Activated CD8-positive, alpha-beta T cell treated with anti-CD3 and anti-CD28 coated beads for 36 hours (primary cell): ENCODE data around the gene ITPRIPL1. TPM values are rescaled to one million over a fixed set of nuclear protein-coding genes. Genes with fewer than 3 reads are reported as not detected.

Experiments
- ATAC-seq: fragments of 200-7000 bp; cut with Tn5 transposase; one replicate; pipeline ENCODE4 v1.10.0; 2021; ENCODE audit warnings: mild to moderate bottlenecking, moderate library complexity
- CTCF ChIA-PET: fragments of 350-600 bp; sonication (Branson Sonifier 250); formaldehyde crosslinking; loops from one replicate; lab custom pipeline; 2021; ENCODE audit warnings: antibody characterized with exemption; lab: Charles Lee
- POLR2A ChIA-PET: fragments of 350-600 bp; sonication (Branson Sonifier 250); formaldehyde crosslinking; loops from one replicate; lab custom pipeline; 2021; ENCODE audit warnings: antibody characterized with exemption; lab: Charles Lee
- DNase-seq: peaks from one replicate; pipeline ENCODE4 v3.0.0-alpha.2; 2020
- H3K27ac Mint-ChIP-seq: one replicate; pipeline ENCODE4 v1.8.0; 2021; ENCODE audit warnings: mild to moderate bottlenecking, mixed read lengths
- H3K27me3 Mint-ChIP-seq: one replicate; pipeline ENCODE4 v1.8.0; 2021; ENCODE audit warnings: mixed read lengths
- H3K36me3 Mint-ChIP-seq: one replicate; pipeline ENCODE4 v1.8.0; 2021; ENCODE audit warnings: low read depth, mixed read lengths
- H3K4me1 Mint-ChIP-seq: one replicate; pipeline ENCODE4 v1.8.0; 2021; ENCODE audit warnings: low read depth, mixed read lengths
- H3K4me3 Mint-ChIP-seq: one replicate; pipeline ENCODE4 v1.8.0; 2021; ENCODE audit warnings: mild to moderate bottlenecking, moderate library complexity, mixed read lengths
- H3K9me3 Mint-ChIP-seq: one replicate; pipeline ENCODE4 v1.8.0; 2021; ENCODE audit warnings: mixed read lengths
- CTCF ChIP-seq: fragments of 200-600 bp; IDR thresholded peaks from one replicate; pipeline ENCODE4 v1.8.0; 2022; ENCODE audit warnings: antibody characterized with exemption, mild to moderate bottlenecking
- intact Hi-C: fragments of 100-400 bp; cut with micrococcal nuclease; formaldehyde crosslinking; loops from one replicate; pipeline ENCODE4 v1.10.0; 2022
- total RNA-seq, 2 experiments: library from RNA; stranded (reverse); gene quantifications; one replicate each; pipeline ENCODE4 v1.2.3, GENCODE V29; 2021

ITPRIPL1 gene
- total RNA-seq, 2 experiments from 2014 or later, result 28.2 to 32.6 TPM

GRCh38 chr2:96305979-96306308 is 19.2 kb upstream of the ITPRIPL1 start:
- Mint-ChIP-seq H3K27ac (peak overlapping the region; percentile 99), H3K27me3 (no peaks in the 10 kb centered on the region), H3K4me1 (peaks cover 46% of the 10 kb centered on the region), H3K9me3 (no peaks in the 10 kb centered on the region), H3K4me3 (peak overlapping the region; percentile 100), H3K36me3 (peaks cover 48% of the 10 kb centered on the region)
- peak; percentile 16 for DNase-seq
- no peak for TF ChIP-seq CTCF
- intact Hi-C loops, result loop anchor here (5.0 kb wide), 1 partner anchor 36 kb away; no protein-coding TSS in a partner anchor
- ChIA-PET POLR2A (interaction anchor here (0.8 to 6.0 kb wide), 13 partner anchors 8 to 224 kb away, joined by 3 to 119 read pairs (median 4); partner anchors contain the start of genes ITPRIPL1 and NCAPH), CTCF (interaction anchor here (1.1 to 3.2 kb wide), 4 partner anchors 10 to 39 kb away, joined by 3 to 19 read pairs (median 8); partner anchors contain the start of gene CIAO1)
- no peak for ATAC-seq

GRCh38 chr2:96306370-96306769 is 18.7 kb upstream of the ITPRIPL1 start:
- Mint-ChIP-seq H3K4me3 (peak overlapping the region; percentile 100), H3K27me3 (no peaks in the 10 kb centered on the region), H3K9me3 (no peaks in the 10 kb centered on the region), H3K36me3 (peaks cover 43% of the 10 kb centered on the region), H3K4me1 (peaks cover 42% of the 10 kb centered on the region), H3K27ac (peak overlapping the region; percentile 99)
- ChIA-PET CTCF (interaction anchor here (1.6 to 3.2 kb wide), 3 partner anchors 10 to 40 kb away, joined by 5 to 19 read pairs (median 11); partner anchors contain the start of gene CIAO1), POLR2A (interaction anchor here (0.8 to 6.0 kb wide), 12 partner anchors 9 to 223 kb away, joined by 3 to 119 read pairs (median 4); partner anchors contain the start of genes ITPRIPL1 and NCAPH)
- no peak for TF ChIP-seq CTCF
- no peak for ATAC-seq
- intact Hi-C loops, result loop anchor here (5.0 kb wide), 1 partner anchor 36 kb away; no protein-coding TSS in a partner anchor
- DNase-seq, result no peak

DNA sequence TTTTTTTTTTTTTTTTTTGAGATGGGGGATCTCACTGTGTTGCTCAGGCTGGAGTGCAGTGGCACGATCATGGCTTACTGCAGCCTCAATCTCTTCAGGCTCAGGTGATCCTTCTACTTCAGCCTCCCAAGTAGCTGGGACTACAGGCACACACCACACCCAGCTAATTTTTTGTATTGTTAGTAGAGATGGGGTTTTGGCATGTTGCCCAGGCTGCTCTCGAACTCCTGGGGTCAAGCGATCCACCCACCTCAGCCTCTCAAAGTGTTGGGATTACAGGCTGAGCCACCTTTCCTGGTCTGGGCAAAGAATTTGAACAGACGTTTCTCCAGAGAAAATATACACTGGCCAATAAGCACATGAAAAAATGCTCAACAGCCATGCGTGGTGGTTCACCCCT is 16.9 kb upstream of the ITPRIPL1 start:
- H3K27ac Mint-ChIP-seq, result no peak overlapping the region
- DNase-seq, result no peak
- no peak overlapping the region for H3K4me3 Mint-ChIP-seq
- CTCF ChIA-PET, result interaction anchor here (0.8 kb wide), 1 partner anchor 13 kb away, joined by 3 read pairs; no protein-coding TSS in a partner anchor
- no peak for TF ChIP-seq CTCF
- peaks cover 25% of the 10 kb centered on the region for H3K36me3 Mint-ChIP-seq
- ATAC-seq, result no peak
- no peaks in the 10 kb centered on the region for H3K27me3 Mint-ChIP-seq
- H3K9me3 Mint-ChIP-seq, result no peaks in the 10 kb centered on the region
- intact Hi-C loops, result loop anchor here (5.0 kb wide), 1 partner anchor 34 kb away; no protein-coding TSS in a partner anchor
- H3K4me1 Mint-ChIP-seq, result peaks cover 33% of the 10 kb centered on the region
- POLR2A ChIA-PET, result interaction anchor here (0.7 to 6.0 kb wide), 2 partner anchors 13 to 39 kb away, joined by 3 to 119 read pairs; partner anchors contain the start of gene ITPRIPL1

DNA sequence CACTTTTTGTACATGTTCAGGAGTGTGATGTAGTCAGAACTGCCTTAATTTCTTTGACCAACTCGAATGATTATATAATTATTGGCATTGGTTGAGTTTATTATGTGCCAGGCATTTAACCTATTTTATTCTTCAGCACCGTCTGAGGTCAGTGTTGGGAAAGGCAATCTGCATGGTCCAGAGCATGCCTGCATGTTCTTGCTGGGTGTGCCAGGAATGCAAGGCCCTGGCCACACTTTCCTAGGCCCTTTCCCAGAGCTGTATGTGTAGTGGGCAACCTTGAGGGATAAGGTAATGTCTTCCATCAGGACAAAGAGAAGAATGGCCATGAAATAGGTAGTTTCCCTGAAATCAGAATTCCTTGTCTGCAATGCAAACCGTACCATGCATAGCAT is 10.1 kb upstream of the ITPRIPL1 start:
- ChIA-PET CTCF (no interaction called here), POLR2A (interaction anchor here (0.7 to 12.3 kb wide), 2 partner anchors 8 to 17 kb away, joined by 3 to 119 read pairs; partner anchors contain the start of gene SNRNP200)
- intact Hi-C loops, result no loop called here
- Mint-ChIP-seq H3K9me3 (no peaks in the 10 kb centered on the region), H3K4me1 (peaks cover 43% of the 10 kb centered on the region), H3K27me3 (no peaks in the 10 kb centered on the region), H3K27ac (peak overlapping the region; percentile 84), H3K4me3 (no peak overlapping the region), H3K36me3 (peaks cover 15% of the 10 kb centered on the region)
- DNase-seq, result no peak
- no peak for ATAC-seq
- no peak for TF ChIP-seq CTCF

DNA sequence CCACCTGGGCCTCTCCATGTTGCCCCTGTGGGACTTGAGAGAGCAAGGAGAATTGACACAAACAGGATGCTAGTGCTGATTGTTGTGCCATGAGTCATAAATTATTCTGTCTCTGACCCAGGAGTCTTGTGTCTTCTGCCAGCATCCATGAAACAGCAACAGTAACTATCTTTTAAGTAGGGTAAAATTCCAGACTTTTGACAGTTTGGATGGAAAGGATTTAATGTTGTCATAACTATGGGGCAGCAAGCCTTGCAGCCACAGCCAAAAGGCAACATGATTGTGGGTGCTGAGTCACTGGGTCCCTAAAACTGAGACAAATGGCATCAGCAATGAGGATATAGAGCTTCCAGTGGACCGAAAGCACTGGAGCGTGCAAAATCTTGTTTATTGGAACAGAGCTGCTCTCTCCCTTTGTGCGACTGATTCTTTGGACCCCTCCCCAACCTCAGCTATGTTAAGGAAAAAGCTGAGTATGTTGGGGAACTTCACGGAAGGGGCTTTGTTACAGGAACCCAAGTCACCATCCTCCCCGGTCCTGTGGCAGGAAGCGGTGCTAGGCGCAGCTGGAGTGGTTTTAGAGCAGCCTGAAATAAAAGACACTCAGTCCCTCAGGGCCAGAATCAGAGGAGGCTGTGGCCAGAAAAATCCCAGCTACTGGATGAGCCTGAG is 9.6 kb upstream of the ITPRIPL1 start:
- H3K4me1 Mint-ChIP-seq, result peaks cover 45% of the 10 kb centered on the region

More for the DNA sequence above, 9.6 kb upstream of the ITPRIPL1 start:
- ChIA-PET POLR2A (interaction anchor here (0.7 to 12.3 kb wide), 5 partner anchors 8 to 48 kb away, joined by 3 to 119 read pairs (median 4); partner anchors contain the start of genes ITPRIPL1 and SNRNP200), CTCF (interaction anchor here (1.2 kb wide), 1 partner anchor 9 kb away, joined by 5 read pairs; no protein-coding TSS in a partner anchor)
- intact Hi-C loops, result no loop called here
- Mint-ChIP-seq H3K4me3 (peak overlapping the region; percentile 27), H3K27ac (peak overlapping the region; percentile 84), H3K9me3 (no peaks in the 10 kb centered on the region), H3K36me3 (peaks cover 15% of the 10 kb centered on the region), H3K27me3 (no peaks in the 10 kb centered on the region)
- peak; percentile 55 for ATAC-seq
- TF ChIP-seq CTCF, result no peak
- peak; percentile 47 for DNase-seq
